ENCODE results near the gene LRP2.

- no peak for TF ChIP-seq CTCF (conservative IDR thresholded peaks at IDR 0.05 in 1 of 2, IDR thresholded peaks at IDR 0.05 in 1 of 2; ENCODE audit: low read depth in 1 of 2, low read length in 2 of 2)
- TF ChIP-seq EZH2 (IDR thresholded peaks at IDR 0.05; ENCODE audit: low read length, missing control alignments): no peak
Measured at GRCh38 chr2:169106134-169106533, 256.2 kb downstream of the LRP2 start.
